ENCODE data around the gene DHX34.
"Not testable (repeated sequence)": the region's sequence is repeated elsewhere in the genome, so short reads cannot be mapped to it uniquely, and the experiment has no call there.

The DHX34 gene

GRCh38 chr19:47388721-47389120, 39.6 kb downstream of the DHX34 start:
- not testable (repeated sequence) for DNase-seq (ENCODE audit: low read depth in 2 of 3, low spot score in 2 of 3)

GRCh38 chr19:47389150-47389556, 40.0 kb downstream of the DHX34 start:
- no peak for DNase-seq (ENCODE audit: low read depth in 2 of 3, low spot score in 2 of 3)

DNA sequence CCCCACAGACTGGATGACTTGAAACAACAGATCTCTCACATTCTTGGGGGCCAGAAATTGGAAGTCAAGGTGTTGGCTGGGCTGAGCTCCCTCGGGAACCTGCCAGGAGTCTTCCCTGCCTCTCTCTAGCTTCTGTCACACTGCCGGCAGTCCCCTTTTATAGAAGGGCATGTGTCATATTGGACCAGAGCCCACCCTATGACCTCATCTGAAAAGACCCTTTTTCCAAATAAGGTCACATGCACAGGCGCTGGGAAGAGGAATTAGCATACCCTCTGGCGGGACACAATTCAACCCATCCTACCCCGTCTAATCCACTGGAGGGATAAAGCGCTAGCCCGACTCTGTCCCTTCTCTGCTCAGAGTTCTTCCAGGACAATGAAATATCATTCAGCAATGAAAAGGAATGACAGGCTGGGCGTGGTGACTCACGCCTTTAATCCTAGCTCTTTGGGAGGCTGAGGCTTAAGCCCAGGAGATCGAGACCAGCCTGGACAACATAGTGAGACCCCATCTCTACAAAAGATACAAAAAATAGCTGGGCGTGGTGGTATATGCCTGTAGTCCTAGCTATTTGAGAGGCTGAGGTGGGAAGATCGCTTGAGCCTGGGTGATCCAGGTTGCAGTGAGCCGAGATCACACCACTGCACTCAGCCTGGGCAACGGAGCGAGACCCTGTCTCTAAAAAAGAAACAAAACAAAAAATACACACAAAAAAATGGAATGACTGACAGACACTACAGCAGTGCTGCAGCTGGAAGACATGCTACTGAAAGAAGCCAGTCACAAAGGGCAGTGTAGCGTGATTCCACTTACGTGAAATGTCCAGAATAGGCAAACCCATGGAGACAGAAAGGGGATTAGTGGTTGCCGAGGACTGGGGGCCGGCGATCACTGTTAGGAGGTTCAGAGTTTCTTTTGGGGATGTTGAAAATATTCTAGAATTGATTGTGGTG, 41.7 kb downstream of the DHX34 start:
- no peak for DNase-seq (ENCODE audit: low read depth in 2 of 3, low spot score in 2 of 3)

DNA sequence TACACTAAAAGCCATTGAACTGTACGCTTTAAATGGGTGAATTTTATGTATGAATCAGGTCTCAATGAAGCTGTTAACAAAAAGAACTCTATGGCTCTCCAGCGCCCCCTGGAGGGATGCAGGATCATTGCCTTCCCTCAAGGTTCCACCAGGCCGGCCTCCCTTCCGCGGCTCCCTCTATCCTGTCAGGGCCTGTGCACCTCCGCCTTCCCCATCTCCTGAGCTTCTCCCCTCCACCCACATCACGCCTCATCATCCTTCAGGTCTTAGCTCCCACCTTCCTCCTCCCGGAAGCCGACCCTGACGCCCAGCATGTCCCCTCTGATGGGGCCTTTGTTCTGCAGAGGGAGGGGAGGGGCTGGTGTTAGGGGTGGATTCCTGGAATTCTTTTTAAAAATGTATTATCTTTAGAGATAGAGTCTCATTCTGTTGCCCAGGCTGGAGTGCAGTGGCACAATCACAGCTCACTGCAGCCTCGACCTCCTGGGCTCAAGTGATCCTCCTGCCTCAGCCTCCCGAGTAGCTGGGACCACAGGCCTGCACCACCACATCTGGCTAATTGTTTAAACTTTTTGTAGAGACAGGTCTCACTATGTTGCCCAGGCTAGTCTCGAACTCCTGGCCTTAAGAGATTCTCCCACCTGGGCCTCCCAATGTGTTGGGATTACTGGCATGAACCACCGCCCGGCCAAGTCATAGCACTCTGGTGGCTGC, 42.6 kb downstream of the DHX34 start:
- DNase-seq (ENCODE audit: low read depth in 2 of 3, low spot score in 2 of 3): peak; percentile 48 to 86 (median 72)

DNA sequence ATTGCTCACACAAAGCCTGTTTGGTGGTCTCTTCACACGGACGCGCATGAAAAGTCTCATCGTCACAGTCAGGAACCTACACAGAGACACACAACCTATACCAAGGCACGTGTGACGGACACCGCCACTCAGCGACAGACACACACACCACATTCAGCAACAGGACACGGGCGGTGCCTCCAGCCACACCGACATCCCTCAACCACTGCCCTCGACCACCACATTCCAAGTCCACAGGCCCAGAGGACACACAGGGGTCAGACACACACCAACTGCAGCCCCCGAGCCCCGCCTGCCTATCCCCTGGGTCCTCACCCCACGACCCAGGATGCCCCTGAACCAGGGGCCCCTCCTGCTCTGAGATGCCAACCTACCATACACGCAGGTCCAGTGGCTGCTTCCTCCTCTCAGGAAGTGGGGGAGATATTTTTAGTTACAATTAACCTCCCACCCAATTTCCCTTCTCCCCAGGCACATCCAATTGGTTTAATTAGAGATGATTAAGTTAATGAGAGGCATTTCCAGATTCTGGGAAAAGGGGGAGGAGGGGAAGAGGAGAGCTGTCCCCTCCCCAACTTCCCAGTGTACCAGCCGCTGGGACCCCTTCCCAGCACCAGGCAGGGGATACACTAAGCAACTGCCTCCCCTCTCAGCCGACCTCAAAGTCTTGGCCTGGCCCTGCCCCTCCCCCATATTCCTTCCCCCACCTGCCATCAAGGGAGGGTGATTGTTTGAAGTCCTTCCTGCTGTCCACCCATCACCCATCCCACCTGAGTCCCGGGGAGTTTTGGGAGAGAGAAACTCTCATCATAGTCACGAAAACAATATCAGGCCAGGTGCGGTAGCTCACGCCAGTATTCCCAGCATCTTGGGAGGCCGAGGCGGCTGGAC, 49.8 kb downstream of the DHX34 start:
- DNase-seq (ENCODE audit: low read depth in 2 of 3, low spot score in 2 of 3): no peak

DNA sequence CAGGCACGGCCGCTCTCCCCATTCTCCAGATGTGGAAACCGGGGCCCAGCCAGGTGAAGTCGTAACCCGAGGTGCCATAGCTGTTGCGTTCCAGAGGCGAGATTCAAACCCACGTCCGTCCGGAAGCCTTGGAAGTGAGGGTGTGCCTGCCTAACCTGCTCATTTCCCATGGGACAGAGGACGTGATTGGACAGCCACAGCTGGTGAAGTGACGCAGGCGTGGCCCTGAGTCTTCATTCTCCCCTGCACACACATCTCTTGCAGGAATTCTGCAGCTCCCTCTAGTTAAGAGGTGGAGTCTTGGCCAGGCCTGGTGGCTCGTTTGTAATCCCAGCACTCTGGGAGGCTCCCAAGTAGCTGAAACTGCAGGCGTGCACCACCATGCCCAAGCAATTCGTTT, 53.4 kb downstream of the DHX34 start:
- no peak for DNase-seq (ENCODE audit: low read depth in 2 of 3, low spot score in 2 of 3)

GRCh38 chr19:47404334-47405196, 55.5 kb downstream of the DHX34 start:
- DNase-seq (ENCODE audit: low read depth in 2 of 3, low spot score in 2 of 3): no peak

DNA sequence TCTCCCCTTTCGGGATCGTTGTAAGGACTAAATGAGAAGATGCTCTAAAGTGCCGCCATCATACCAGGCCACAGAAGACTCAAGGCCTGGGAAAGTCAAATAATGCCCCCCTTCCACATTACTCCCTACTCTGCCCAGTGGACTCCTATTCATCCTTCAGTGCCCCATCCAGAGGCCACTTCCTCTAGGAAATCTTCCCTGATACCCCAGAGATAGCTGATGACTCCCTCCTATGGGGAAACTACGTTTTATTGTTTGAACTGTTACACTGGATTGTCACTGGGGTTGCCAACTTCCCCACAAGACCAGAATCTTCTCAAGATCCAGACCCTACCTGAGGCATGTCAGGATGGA, 56.1 kb downstream of the DHX34 start:
- no peak for DNase-seq (ENCODE audit: low read depth in 2 of 3, low spot score in 2 of 3)

GRCh38 chr19:47405854-47406417, 56.8 kb downstream of the DHX34 start:
- no peak for DNase-seq (ENCODE audit: low read depth in 2 of 3, low spot score in 2 of 3)

DNA sequence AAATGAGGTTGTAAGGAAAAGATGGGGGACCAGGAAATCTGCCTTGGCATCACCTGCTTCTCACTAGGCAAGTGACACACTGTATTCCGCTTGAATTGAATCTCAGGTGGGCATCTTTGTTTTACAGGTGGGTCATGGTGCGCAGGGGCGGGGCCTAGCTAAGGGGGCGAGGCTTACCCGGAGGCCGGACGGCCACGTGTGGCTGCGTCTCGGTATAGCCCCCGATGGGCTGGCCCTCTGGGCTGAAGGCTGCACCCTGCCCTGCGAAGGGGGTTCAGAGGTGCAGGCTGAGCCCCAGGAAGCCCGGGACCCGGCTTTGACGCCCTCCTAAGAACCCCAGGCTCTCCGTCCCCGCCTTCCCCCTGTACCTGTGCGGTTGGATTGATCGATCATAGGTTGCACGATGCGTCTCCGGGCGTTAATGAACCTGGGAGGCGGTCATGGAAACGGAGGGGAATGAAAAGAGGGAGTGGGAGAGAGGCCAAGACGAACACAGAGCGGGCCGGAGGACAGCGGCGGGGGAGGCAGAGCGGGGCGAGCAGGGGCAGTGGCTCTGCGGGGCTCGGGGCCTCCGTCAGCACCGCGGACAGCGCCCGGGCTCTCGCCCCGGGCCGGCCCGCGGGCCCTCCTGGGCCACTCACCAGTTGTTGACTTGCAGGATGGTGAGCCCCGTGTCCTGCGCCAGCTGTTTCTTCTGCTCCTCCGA, 57.7 kb downstream of the DHX34 start:
- DNase-seq (ENCODE audit: low read depth in 2 of 3, low spot score in 2 of 3): no peak

DNA sequence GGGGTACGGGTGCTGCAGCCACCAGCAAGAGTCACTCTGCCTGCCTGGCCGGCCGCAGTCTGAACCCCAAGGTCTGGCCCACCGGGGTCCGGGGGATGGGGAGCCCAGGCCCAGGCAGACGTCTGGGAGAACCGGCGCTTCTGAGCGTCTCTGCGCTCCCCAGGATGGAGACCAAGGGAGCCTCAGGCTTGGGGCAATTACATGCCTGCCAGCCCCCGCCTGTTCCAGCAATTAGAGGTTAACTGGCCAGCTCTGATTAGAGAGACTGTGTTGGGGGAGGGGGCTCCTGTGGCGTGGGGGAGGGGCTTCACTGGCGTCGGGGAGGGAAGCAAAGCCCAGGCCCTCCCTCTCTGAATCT, 58.3 kb downstream of the DHX34 start:
- DNase-seq (ENCODE audit: low read depth in 2 of 3, low spot score in 2 of 3): no peak

DNA sequence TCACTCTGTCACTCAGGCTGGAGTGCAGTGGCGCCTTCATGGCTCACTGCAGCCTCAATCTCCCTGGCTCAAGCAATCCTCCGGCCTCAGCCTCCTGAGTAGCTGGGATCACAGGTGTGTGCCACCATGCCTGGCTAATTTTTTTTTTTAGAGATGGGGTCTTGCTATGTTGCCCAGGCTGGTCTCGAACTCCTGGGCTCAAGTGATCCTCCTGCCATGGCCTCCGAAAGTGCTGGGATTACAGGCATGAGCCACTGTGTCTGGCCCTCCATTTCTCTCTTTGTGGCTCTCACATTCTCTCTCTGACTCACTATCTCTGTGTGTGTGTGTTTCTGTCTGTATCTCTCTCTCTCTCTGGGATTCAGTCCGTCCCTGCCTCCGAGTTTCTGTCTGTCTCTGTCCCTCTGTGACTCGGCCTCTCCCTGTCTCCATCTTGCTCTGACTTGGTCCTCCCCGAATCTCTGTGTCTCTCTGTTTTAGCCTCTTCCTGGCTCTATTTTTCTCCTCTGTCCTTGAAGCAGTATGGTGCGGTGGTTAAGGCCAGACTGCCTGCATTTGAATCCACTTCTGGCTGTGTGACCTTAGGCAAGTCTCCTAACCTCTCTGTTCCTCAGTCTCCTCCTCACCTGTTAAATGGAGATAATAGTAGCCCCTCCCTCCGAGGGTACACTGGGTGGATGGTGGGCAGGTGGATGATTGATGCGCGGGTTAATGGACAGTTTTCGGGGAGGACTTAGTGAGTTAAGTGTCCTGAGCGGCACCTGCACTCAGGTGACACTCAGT, 59.2 kb downstream of the DHX34 start:
- DNase-seq (ENCODE audit: low read depth in 2 of 3, low spot score in 2 of 3): no peak

DNA sequence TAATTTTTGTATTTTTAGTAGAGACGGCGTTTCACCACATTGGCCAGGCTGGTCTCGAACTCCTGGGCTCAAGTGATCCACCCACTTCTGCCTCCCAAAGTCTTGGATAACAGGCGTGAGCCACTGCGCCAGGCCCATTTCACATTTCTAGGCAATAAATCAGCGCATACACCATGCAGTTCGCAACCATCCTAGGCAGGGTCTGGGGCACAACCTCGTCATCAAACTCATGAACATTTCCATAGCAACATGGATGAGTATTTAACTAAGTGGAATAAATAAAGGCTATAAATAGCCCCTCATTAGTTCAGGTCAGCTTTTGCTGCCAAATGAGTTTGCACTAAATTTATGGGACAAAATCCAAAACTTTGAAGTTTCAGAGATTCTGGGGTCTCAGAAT, 62.0 kb downstream of the DHX34 start:
- DNase-seq (ENCODE audit: low read depth in 2 of 3, low spot score in 2 of 3): no peak

- DNase-seq (ENCODE audit: low read depth in 2 of 3, low spot score in 2 of 3): not testable (repeated sequence)
Measured at GRCh38 chr19:47411696-47412095, 62.6 kb downstream of the DHX34 start.

DNA sequence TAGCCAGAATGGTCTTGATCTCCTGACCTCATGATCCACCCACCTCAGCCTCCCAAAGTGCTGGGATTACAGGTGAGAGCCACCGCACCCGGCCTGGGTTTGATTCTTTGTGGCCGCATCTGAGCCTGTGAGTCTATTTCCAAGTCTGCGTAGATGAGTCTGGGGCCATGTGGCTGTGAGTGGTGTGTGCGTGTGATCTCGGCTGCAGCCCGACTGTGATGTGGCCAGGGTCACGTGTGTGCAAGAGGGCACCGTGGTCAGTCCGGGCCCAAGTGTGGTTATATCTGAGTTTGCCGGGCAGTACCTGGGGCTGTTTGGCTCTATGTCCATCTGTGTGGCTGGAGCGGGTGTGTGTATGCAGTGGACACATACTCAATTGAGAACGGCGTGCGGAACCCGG, 64.8 kb downstream of the DHX34 start:
- no peak for DNase-seq (ENCODE audit: low read depth in 2 of 3, low spot score in 2 of 3)

- no peak for DNase-seq (ENCODE audit: low read depth in 2 of 3, low spot score in 2 of 3)
Measured at GRCh38 chr19:47414469-47414868, 65.4 kb downstream of the DHX34 start.

DNA sequence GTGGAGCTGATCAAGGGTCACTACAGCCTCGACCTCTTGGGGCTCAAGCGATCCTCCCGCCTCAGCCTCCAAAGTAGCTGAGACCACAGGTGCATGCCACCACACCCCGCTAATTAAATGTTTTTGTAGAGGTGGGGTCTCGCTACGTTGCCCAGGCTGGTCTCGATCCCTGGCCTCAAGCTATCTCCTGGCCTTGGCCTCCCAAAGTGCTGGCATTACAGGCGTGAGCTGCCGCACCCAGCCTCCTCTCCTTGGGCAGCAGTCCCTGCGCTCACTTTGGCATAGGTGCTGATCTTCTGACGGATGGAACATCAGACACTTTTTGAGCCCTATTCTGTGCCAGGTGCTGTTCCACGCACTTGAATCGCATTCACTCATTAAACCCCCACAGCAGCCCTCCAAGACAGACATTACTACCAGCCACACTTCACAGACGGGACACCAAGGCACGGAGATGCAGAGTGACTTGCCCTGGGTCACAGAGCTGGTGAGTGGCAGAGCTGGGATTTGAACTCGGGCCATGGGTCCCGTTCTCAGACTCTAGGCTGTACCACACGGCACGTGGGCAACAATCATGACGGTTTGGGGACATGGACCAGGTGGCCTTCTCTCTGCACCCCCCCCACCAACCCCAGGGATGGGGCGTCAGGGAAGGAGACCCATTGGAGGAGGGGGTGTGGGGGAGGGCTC, 67.0 kb downstream of the DHX34 start:
- DNase-seq (ENCODE audit: low read depth in 2 of 3, low spot score in 2 of 3): no peak

DNA sequence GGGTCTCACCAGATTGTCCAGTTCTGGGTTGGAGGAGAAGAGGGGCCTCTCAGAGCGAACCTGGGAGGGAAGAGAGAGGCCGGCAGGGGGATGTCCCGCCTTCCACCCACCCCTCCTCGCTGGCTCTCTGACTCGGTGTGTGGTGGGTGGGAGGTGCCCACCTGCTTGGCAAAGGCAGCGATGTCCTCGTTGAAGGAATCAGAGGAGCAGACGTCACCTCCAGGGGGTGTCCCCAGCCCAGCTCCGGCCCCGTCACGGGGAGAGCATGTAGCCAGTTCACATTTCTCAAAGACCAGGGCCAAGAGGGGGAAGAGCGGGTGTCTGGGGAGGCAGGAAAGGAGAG, 67.5 kb downstream of the DHX34 start:
- DNase-seq (ENCODE audit: low read depth in 2 of 3, low spot score in 2 of 3): no peak

All from activated CD8-positive, alpha-beta memory T cell treated with anti-CD3 and anti-CD28 coated beads for 48 hours (primary cell).